ENCODE results near the gene ADM2.

Gene ADM2

DNA sequence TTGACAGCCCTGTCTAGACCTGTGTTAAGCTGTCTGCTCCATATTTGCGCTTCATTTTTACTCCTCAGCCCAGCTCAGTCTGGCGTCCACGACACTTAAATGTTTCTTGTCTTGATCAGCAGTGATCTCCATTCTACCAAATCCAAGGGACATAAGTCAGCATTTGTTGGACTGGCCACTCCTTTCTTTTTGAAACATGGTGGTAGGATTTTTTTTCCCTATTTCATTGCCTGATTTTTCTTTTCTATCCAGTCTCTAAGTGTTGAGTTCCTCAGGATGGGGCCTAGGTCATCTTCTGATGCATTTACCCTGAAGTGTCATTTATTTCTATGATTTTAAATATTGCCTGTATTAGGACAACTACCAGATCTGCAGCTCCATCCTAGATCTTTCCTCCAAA is 27.6 kb downstream of the ADM2 start:
- peak overlapping the region; percentile 51 for H3K27ac ChIP-seq (ENCODE audit: low read depth, low read length)
- H3K36me3 ChIP-seq (ENCODE audit: control insufficient read depth, low read length): peaks cover 57% of the 10 kb centered on the region
- peak overlapping the region; percentile 88 for H3K4me2 ChIP-seq (ENCODE audit: low read length)
- peaks cover 86% of the 10 kb centered on the region for H3K79me2 ChIP-seq (ENCODE audit: control insufficient read depth, low read length)
- no peaks in the 10 kb centered on the region for H3K9me2 ChIP-seq (replicated peaks; ENCODE audit: control insufficient read depth, low read length)
- no peaks in the 10 kb centered on the region for H3K9me3 ChIP-seq (ENCODE audit: control insufficient read depth, insufficient read depth, low read length)
- peaks cover 19% of the 10 kb centered on the region for H3K4me1 ChIP-seq (ENCODE audit: control insufficient read depth, low read length)
- peak overlapping the region; percentile 85 for H3K4me3 ChIP-seq (ENCODE audit: low read length)
- TF ChIP-seq EZH2phosphoT487 (IDR thresholded peaks at IDR 0.05; ENCODE audit: borderline replicate concordance, low read length): no peak
- no peak for TF ChIP-seq CTCF (IDR thresholded peaks at IDR 0.05; ENCODE audit: low read depth, low read length, poor library complexity, severe bottlenecking)
- peaks cover 14% of the 10 kb centered on the region; the same call in 1 of the 2 replicates for H4K20me1 ChIP-seq (ENCODE audit: control insufficient read depth, insufficient read depth, low read depth, low read length)
- H3K27me3 ChIP-seq (ENCODE audit: control insufficient read depth, low read length): no peaks in the 10 kb centered on the region
- no peaks in the 10 kb centered on the region for H3F3A ChIP-seq (ENCODE audit: control insufficient read depth, insufficient read depth)

GRCh38 chr22:50513175-50513574 is 31.8 kb downstream of the ADM2 start:
- no peaks in the 10 kb centered on the region for H3F3A ChIP-seq (ENCODE audit: control insufficient read depth, insufficient read depth)
- peaks cover 96% of the 10 kb centered on the region for H3K79me2 ChIP-seq (ENCODE audit: control insufficient read depth, low read length)
- no peak overlapping the region for H3K4me2 ChIP-seq (ENCODE audit: low read length)
- H3K9me3 ChIP-seq (ENCODE audit: control insufficient read depth, insufficient read depth, low read length): no peaks in the 10 kb centered on the region
- no peak overlapping the region for H3K27ac ChIP-seq (ENCODE audit: low read depth, low read length)
- TF ChIP-seq CTCF (IDR thresholded peaks at IDR 0.05; ENCODE audit: low read depth, low read length, poor library complexity, severe bottlenecking) (no peak), EZH2phosphoT487 (IDR thresholded peaks at IDR 0.05; ENCODE audit: borderline replicate concordance, low read length) (no peak)
- H3K9me2 ChIP-seq (replicated peaks; ENCODE audit: control insufficient read depth, low read length): no peaks in the 10 kb centered on the region
- H4K20me1 ChIP-seq (ENCODE audit: control insufficient read depth, insufficient read depth, low read depth, low read length): peaks cover 17% of the 10 kb centered on the region; the same call in 1 of the 2 replicates
- peaks cover 61% of the 10 kb centered on the region for H3K36me3 ChIP-seq (ENCODE audit: control insufficient read depth, low read length)
- H3K4me3 ChIP-seq (ENCODE audit: low read length): no peak overlapping the region
- H3K27me3 ChIP-seq (ENCODE audit: control insufficient read depth, low read length): no peaks in the 10 kb centered on the region
- H3K4me1 ChIP-seq (ENCODE audit: control insufficient read depth, low read length): peaks cover 9% of the 10 kb centered on the region

DNA sequence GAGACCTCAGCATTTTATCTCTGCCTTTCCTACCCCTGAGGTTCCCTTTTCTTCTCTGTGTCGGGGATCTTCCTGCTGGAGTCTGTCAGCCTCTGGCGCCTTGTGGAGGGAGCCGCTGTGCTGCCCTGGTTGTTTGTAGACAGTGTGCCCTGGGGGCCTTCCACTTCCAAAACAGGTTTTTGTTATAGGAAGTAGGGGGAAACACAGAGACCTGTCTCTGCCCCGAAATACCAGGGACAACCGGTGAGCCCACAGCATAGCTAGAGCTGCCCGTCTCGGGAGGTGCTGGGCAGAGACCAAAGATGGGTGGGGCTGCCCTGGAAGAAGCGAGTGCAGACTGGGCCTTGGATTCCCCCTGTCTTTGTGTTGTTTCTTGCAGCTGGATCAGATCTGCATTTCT is 34.7 kb downstream of the ADM2 start:
- no peaks in the 10 kb centered on the region for H3K4me1 ChIP-seq (ENCODE audit: control insufficient read depth, low read length)
- H3K36me3 ChIP-seq (ENCODE audit: control insufficient read depth, low read length): peaks cover 67% of the 10 kb centered on the region
- no peak overlapping the region for H3K4me2 ChIP-seq (ENCODE audit: low read length)
- H3K4me3 ChIP-seq (ENCODE audit: low read length): no peak overlapping the region
- peaks cover 70% of the 10 kb centered on the region for H3K79me2 ChIP-seq (ENCODE audit: control insufficient read depth, low read length)
- no peaks in the 10 kb centered on the region for H3F3A ChIP-seq (ENCODE audit: control insufficient read depth, insufficient read depth)
- no peaks in the 10 kb centered on the region for H3K9me3 ChIP-seq (ENCODE audit: control insufficient read depth, insufficient read depth, low read length)
- H3K9me2 ChIP-seq (replicated peaks; ENCODE audit: control insufficient read depth, low read length): no peaks in the 10 kb centered on the region
- peaks cover 7% of the 10 kb centered on the region; the same call in 1 of the 2 replicates for H4K20me1 ChIP-seq (ENCODE audit: control insufficient read depth, insufficient read depth, low read depth, low read length)
- H3K27me3 ChIP-seq (ENCODE audit: control insufficient read depth, low read length): no peaks in the 10 kb centered on the region
- no peak for TF ChIP-seq CTCF (IDR thresholded peaks at IDR 0.05; ENCODE audit: low read depth, low read length, poor library complexity, severe bottlenecking)
- TF ChIP-seq EZH2phosphoT487 (IDR thresholded peaks at IDR 0.05; ENCODE audit: borderline replicate concordance, low read length): no peak
- no peak overlapping the region for H3K27ac ChIP-seq (ENCODE audit: low read depth, low read length)
